GM21619 (cell line): ENCODE data around the gene LEMD1.

Experiments
- ATAC-seq: cut with Tn5 transposase; IDR thresholded peaks from one replicate; pipeline ENCODE4 v1.9.1; 2021; ENCODE audit not compliant: unreplicated experiment

Gene LEMD1

GRCh38 chr1:205337481-205337880 lies 84.4 kb downstream of the LEMD1 start:
- ATAC-seq = no peak

GRCh38 chr1:205335692-205336091 lies 86.2 kb downstream of the LEMD1 start:
- no peak for ATAC-seq

GRCh38 chr1:205332015-205332791 lies 89.7 kb downstream of the LEMD1 start:
- no peak for ATAC-seq
